ENCODE results near the gene GRIFIN. TPM values are rescaled to one million over a fixed set of nuclear protein-coding genes. Genes with fewer than 3 reads are reported as not detected.

The GRIFIN gene
- total RNA-seq, 2 experiments from 2014 or later, result not detected

- no TSS peak for BruUV-seq (replicated peaks)
- no peaks in the 10 kb centered on the region for H3K4me1 ChIP-seq (ENCODE audit: insufficient read depth, low read length, poor library complexity, severe bottlenecking)
- ChIA-PET CTCF (ENCODE audit: unreplicated experiment) (interaction anchor here (0.6 to 1.1 kb wide), 4 partner anchors 9 to 231 kb away, joined by 3 to 5 read pairs (median 4); no protein-coding TSS in a partner anchor), POLR2A (interaction anchor here (0.7 to 1.4 kb wide), 2 partner anchors 30 to 43 kb away, joined by 4 read pairs; no protein-coding TSS in a partner anchor)
- no peak overlapping the region for H3K4me3 ChIP-seq (ENCODE audit: low read depth, low read length, poor library complexity, severe bottlenecking)
- H2AFZ ChIP-seq (ENCODE audit: low read length), result no peak overlapping the region
- H4K20me1 ChIP-seq (ENCODE audit: insufficient read depth, low read length), result no peaks in the 10 kb centered on the region
- H3K79me2 ChIP-seq (ENCODE audit: insufficient read depth, low read depth, low read length), result no peaks in the 10 kb centered on the region
- no peak overlapping the region for H3K4me2 ChIP-seq (ENCODE audit: low read length)
- TF ChIP-seq EZH2phosphoT487 (IDR thresholded peaks at IDR 0.05; ENCODE audit: borderline replicate concordance, low read depth, low read length) (no peak), CTCF (conservative IDR thresholded peaks at IDR 0.05; ENCODE audit: low read length) (no peak)
- no peak overlapping the region for H3K27ac ChIP-seq (ENCODE audit: low read depth, low read length, poor library complexity, severe bottlenecking)
- no peaks in the 10 kb centered on the region for H3K9me2 ChIP-seq (ENCODE audit: insufficient read depth, low read length)
- intact Hi-C loops (cut with micrococcal nuclease; ENCODE audit: unreplicated experiment), result loop anchor here (5.0 kb wide), 1 partner anchor 76 kb away; no protein-coding TSS in a partner anchor
- no peaks in the 10 kb centered on the region for H3K9me3 ChIP-seq (ENCODE audit: low read length)
- H3K36me3 ChIP-seq (ENCODE audit: insufficient read depth, low read length), result no peaks in the 10 kb centered on the region
- no peak for DNase-seq (ENCODE audit: low spot score)
These were observed 8.0 kb downstream of the GRIFIN start for GRCh38 chr7:2468227-2468626.

DNA sequence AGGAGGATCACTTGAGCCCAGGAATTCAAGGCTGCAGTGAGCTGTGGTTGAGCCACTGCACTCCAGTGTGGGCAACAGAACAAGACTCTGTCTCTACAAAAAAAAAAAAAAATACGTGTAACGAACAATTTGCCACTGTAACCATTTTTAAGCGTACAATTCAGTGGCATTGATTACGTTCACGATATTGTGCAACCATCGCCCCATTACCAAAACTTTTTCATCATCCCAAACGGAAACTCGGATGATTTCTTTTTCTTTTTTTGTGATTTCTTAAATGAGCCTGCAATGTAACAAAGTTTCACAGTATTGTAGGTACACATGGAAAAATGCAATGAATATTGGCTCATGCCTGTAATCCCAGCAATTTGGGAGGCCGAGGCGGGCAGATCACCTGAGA, 9.5 kb downstream of the GRIFIN start:
- Histone ChIP-seq H3K36me3 (ENCODE audit: insufficient read depth, low read length) (no peaks in the 10 kb centered on the region), H3K4me1 (ENCODE audit: insufficient read depth, low read length, poor library complexity, severe bottlenecking) (no peaks in the 10 kb centered on the region), H3K9me2 (ENCODE audit: insufficient read depth, low read length) (no peaks in the 10 kb centered on the region), H3K9me3 (ENCODE audit: low read length) (no peaks in the 10 kb centered on the region), H3K27ac (ENCODE audit: low read depth, low read length, poor library complexity, severe bottlenecking) (no peak overlapping the region), H3K4me3 (ENCODE audit: low read depth, low read length, poor library complexity, severe bottlenecking) (no peak overlapping the region), H4K20me1 (ENCODE audit: insufficient read depth, low read length) (no peaks in the 10 kb centered on the region), H3K4me2 (ENCODE audit: low read length) (no peak overlapping the region), H2AFZ (ENCODE audit: low read length) (no peak overlapping the region), H3K79me2 (ENCODE audit: insufficient read depth, low read depth, low read length) (no peaks in the 10 kb centered on the region)
- POLR2A ChIA-PET, result interaction anchor here (0.7 kb wide), 2 partner anchors 51 to 125 kb away, joined by 3 to 4 read pairs; no protein-coding TSS in a partner anchor
- intact Hi-C loops (cut with micrococcal nuclease; ENCODE audit: unreplicated experiment), result loop anchor here (5.0 kb wide), 1 partner anchor 74 kb away; no protein-coding TSS in a partner anchor
- no peak for DNase-seq (ENCODE audit: low spot score)
- CTCF ChIA-PET (ENCODE audit: unreplicated experiment), result no interaction called here
- no peak for TF ChIP-seq CTCF (conservative IDR thresholded peaks at IDR 0.05; ENCODE audit: low read length)
- no TSS peak for BruUV-seq (replicated peaks)

- Histone ChIP-seq H3K4me3 (ENCODE audit: low read depth, low read length, poor library complexity, severe bottlenecking) (no peak overlapping the region), H2AFZ (ENCODE audit: low read length) (no peak overlapping the region; the same call in 1 of the 2 replicates), H3K9me3 (ENCODE audit: low read length) (no peaks in the 10 kb centered on the region), H4K20me1 (ENCODE audit: insufficient read depth, low read length) (no peaks in the 10 kb centered on the region), H3K27ac (ENCODE audit: low read depth, low read length, poor library complexity, severe bottlenecking) (no peak overlapping the region), H3K4me1 (ENCODE audit: insufficient read depth, low read length, poor library complexity, severe bottlenecking) (no peaks in the 10 kb centered on the region), H3K36me3 (ENCODE audit: insufficient read depth, low read length) (no peaks in the 10 kb centered on the region), H3K4me2 (ENCODE audit: low read length) (no peak overlapping the region), H3K9me2 (ENCODE audit: insufficient read depth, low read length) (no peaks in the 10 kb centered on the region), H3K79me2 (ENCODE audit: insufficient read depth, low read depth, low read length) (no peaks in the 10 kb centered on the region)
- BruUV-seq (replicated peaks), result no TSS peak
- intact Hi-C loops (cut with micrococcal nuclease; ENCODE audit: unreplicated experiment), result loop anchor here (5.0 kb wide), 1 partner anchor 74 kb away; no protein-coding TSS in a partner anchor
- ChIA-PET POLR2A (interaction anchor here (0.7 kb wide), 1 partner anchor 126 kb away, joined by 3 read pairs; no protein-coding TSS in a partner anchor), CTCF (ENCODE audit: unreplicated experiment) (no interaction called here)
- no peak for DNase-seq (ENCODE audit: low spot score)
- no peak for TF ChIP-seq EZH2phosphoT487 (IDR thresholded peaks at IDR 0.05; ENCODE audit: borderline replicate concordance, low read depth, low read length)
- no peak for TF ChIP-seq CTCF (conservative IDR thresholded peaks at IDR 0.05; ENCODE audit: low read length)
These were observed 10.3 kb downstream of the GRIFIN start for GRCh38 chr7:2465928-2466327.
